Endothelial cell of umbilical vein (primary cell): ENCODE data around the gene GPRIN2. TPM values are rescaled to one million over a fixed set of nuclear protein-coding genes. Genes with fewer than 3 reads are reported as not detected.

Experiments used
- BruUV-seq: library from RNA; stranded (reverse); fragments of 400-500 nt; replicated peaks from 2 replicates; lab custom pipeline; 2021; lab: Mats Ljungman, UMichigan
- CTCF ChIA-PET: fragments of 300-600, 350-600 bp; sonication (Branson Sonifier 250); formaldehyde crosslinking; loops from one replicate; lab custom pipeline; 2021; ENCODE audit warnings: antibody characterized with exemption, inconsistent platforms; lab: Charles Lee
- POLR2A ChIA-PET: fragments of 300-600, 350-600 bp; sonication (Branson Sonifier 250); formaldehyde crosslinking; loops from one replicate; lab custom pipeline; 2021; ENCODE audit warnings: antibody characterized with exemption, inconsistent platforms; lab: Charles Lee
- DNase-seq: peaks from one replicate; pipeline ENCODE4 v3.0.0-alpha.2; 2011; ENCODE audit warnings: low read depth, low spot score
- FAIRE-seq: peaks from 2 replicates; lab custom pipeline; 2011; peaks lifted over from hg19 to GRCh38; lab: Jason Lieb, UNC
- H2AFZ ChIP-seq: 2 replicates; pipeline ENCODE4 v1.6.0; 2012; ENCODE audit warnings: low read depth, low read length, control low read depth, inconsistent platforms
- H3K27ac ChIP-seq: 2 replicates; pipeline ENCODE4 v1.5.1; 2011; ENCODE audit warnings: low read depth, mild to moderate bottlenecking, control low read depth, low read length, moderate library complexity; ENCODE audit not compliant: insufficient read depth
- H3K27me3 ChIP-seq, 2 experiments: 2 replicates each; pipeline versions ENCODE4 v1.6.0 to v1.6.1; 2011; ENCODE audit warnings: low read length in 2 of 2, mixed read lengths in 1 of 2; ENCODE audit not compliant: control insufficient read depth in 2 of 2, insufficient read depth in 2 of 2
- H3K36me3 ChIP-seq, 2 experiments: 2 replicates in 1 of 2; 3 replicates in 1 of 2; pipeline ENCODE4 v1.5.1; 2011; ENCODE audit warnings: low read length in 2 of 2, mild to moderate bottlenecking in 1 of 2, moderate library complexity in 1 of 2; ENCODE audit not compliant: control insufficient read depth in 2 of 2, insufficient read depth in 2 of 2; ENCODE audit errors: extremely low read depth in 1 of 2
- H3K4me1 ChIP-seq: 3 replicates; pipeline ENCODE4 v1.5.1; 2011; ENCODE audit warnings: mild to moderate bottlenecking, low read length; ENCODE audit not compliant: control insufficient read depth, insufficient read depth; ENCODE audit errors: extremely low read depth
- H3K4me2 ChIP-seq: 2 replicates; pipeline ENCODE4 v1.6.1; 2011; ENCODE audit warnings: low read length, control low read depth, mixed read lengths; ENCODE audit not compliant: insufficient read depth
- H3K4me3 ChIP-seq, 3 experiments: fragments of 200-600 bp in 1 of 3; sonication (generic), shearing (Covaris generic) in 1 of 3; replicated peaks in 1 of 3; 2 replicates each; pipeline ENCODE4 v1.5.1; 2011 to 2016; ENCODE audit warnings: control low read depth in 3 of 3, low read length in 3 of 3, mild to moderate bottlenecking in 2 of 3, inconsistent platforms in 1 of 3, low read depth in 1 of 3, moderate library complexity in 1 of 3; ENCODE audit not compliant: insufficient read depth in 1 of 3
- H3K79me2 ChIP-seq: 2 replicates; pipeline ENCODE4 v1.6.0; 2012; ENCODE audit warnings: low read length, inconsistent platforms; ENCODE audit not compliant: control insufficient read depth, insufficient read depth
- H3K9ac ChIP-seq: replicated peaks from 2 replicates; pipeline ENCODE3; 2011; ENCODE audit warnings: low read length, control low read depth; ENCODE audit not compliant: insufficient read depth; ENCODE audit errors: extremely low read depth
- H3K9me1 ChIP-seq: replicated peaks from 3 replicates; pipeline ENCODE4 v1.6.0; 2011; ENCODE audit warnings: mild to moderate bottlenecking, low read length; ENCODE audit not compliant: control insufficient read depth, insufficient read depth; ENCODE audit errors: extremely low read depth
- H3K9me3 ChIP-seq: replicated peaks from 2 replicates; pipeline ENCODE4 v1.5.1; 2012; ENCODE audit warnings: low read length, inconsistent platforms; ENCODE audit not compliant: control insufficient read depth, insufficient read depth
- H4K20me1 ChIP-seq: replicated peaks from 2 replicates; pipeline ENCODE3; 2011; ENCODE audit warnings: mild to moderate bottlenecking, low read length; ENCODE audit not compliant: control insufficient read depth, insufficient read depth; ENCODE audit errors: extremely low read depth
- EZH2 ChIP-seq: IDR thresholded peaks from 2 replicates; pipeline ENCODE4 v1.6.1; 2012; ENCODE audit warnings: borderline replicate concordance, low read depth, mild to moderate bottlenecking, moderate library complexity, low read length, inconsistent platforms; ENCODE audit not compliant: severe bottlenecking
- FOS ChIP-seq: IDR thresholded peaks from 2 replicates; pipeline ENCODE4 v1.6.1; 2011; ENCODE audit warnings: mild to moderate bottlenecking, low read length, moderate library complexity, borderline replicate concordance; ENCODE audit not compliant: insufficient read depth
- GATA2 ChIP-seq: IDR thresholded peaks from 2 replicates; pipeline ENCODE4 v1.7.0; 2011; ENCODE audit warnings: low read depth, mild to moderate bottlenecking, moderate library complexity, mixed read lengths, low read length; ENCODE audit not compliant: insufficient read length, insufficient read depth
- JUN ChIP-seq: IDR thresholded peaks from 2 replicates; pipeline ENCODE4 v1.6.1; 2011; ENCODE audit warnings: borderline replicate concordance, low read depth; ENCODE audit not compliant: insufficient read length, insufficient read depth
- MYC ChIP-seq: IDR thresholded peaks from one replicate; pipeline ENCODE4 v1.6.1; 2011; ENCODE audit warnings: mild to moderate bottlenecking, low read depth, low read length
- POLR2AphosphoS5 ChIP-seq: IDR thresholded peaks from 2 replicates; pipeline ENCODE4 v1.6.1; 2012; ENCODE audit warnings: low read depth, mild to moderate bottlenecking, control low read depth, low read length, moderate library complexity; ENCODE audit not compliant: insufficient read depth
- dilution Hi-C: fragments of 300-500 bp; cut with MboI; formaldehyde crosslinking; loops from one replicate; pipeline ENCODE4 v1.15.0; 2019; ENCODE audit warnings: low sequenced_read_pairs; ENCODE audit not compliant: extremely low pct_ligation_motif_present
- intact Hi-C: fragments of 100-400 bp; cut with micrococcal nuclease; formaldehyde crosslinking; loops from one replicate; pipeline ENCODE4 v1.10.0; 2022
- polyA plus RNA-seq, 4 experiments: library from polyadenylated mRNA; depleted of rRNA in 3 of 4; stranded (reverse) in 3 of 4; unstranded in 1 of 4; fragments of >200 nt; gene quantifications; 2 replicates each; pipeline versions ENCODE4 v1.2.1 to v1.2.3, GENCODE V29; 2011 to 2012; ENCODE audit warnings: missing spikeins in 1 of 4
- total RNA-seq: library from RNA; stranded (reverse); gene quantifications from 2 replicates; pipeline ENCODE4 v1.2.3, GENCODE V29; 2021

GPRIN2 gene
- total and polyA plus RNA-seq, 2 donors (not counting 3 experiments of a cell fraction or from before 2014, with no cell fraction given), result not detected

GRCh38 chr10:46517541-46517940 is 38.9 kb downstream of the GPRIN2 start:
- Histone ChIP-seq H3K36me3 (no peaks in the 10 kb centered on the region), H3K9me1 (no peaks in the 10 kb centered on the region), H3K4me1 (no peaks in the 10 kb centered on the region), H3K4me2 (no peak overlapping the region), H3K9me3 (no peaks in the 10 kb centered on the region), H3K79me2 (no peaks in the 10 kb centered on the region), H3K27me3 (no peaks in the 10 kb centered on the region), H3K9ac (no peak overlapping the region), H3K4me3 (no peak overlapping the region), H2AFZ (no peak overlapping the region), H4K20me1 (no peaks in the 10 kb centered on the region), H3K27ac (no peak overlapping the region)
- intact Hi-C loops (no loop called here), dilution Hi-C loops (no loop called here)
- TF ChIP-seq MYC, result no peak
- TF ChIP-seq FOS, result no peak
- no peak for TF ChIP-seq GATA2
- FAIRE-seq (no peak), DNase-seq (no peak)
- BruUV-seq, result no TSS peak
- ChIA-PET CTCF (interaction anchor here (1.7 kb wide), 1 partner anchor 23 kb away, joined by 5 read pairs; no protein-coding TSS in a partner anchor), POLR2A (no interaction called here)

- Histone ChIP-seq H3K36me3 (no peaks in the 10 kb centered on the region), H3K9me3 (no peaks in the 10 kb centered on the region), H3K9ac (no peak overlapping the region), H3K27me3 (no peaks in the 10 kb centered on the region), H3K79me2 (no peaks in the 10 kb centered on the region), H3K4me3 (no peak overlapping the region), H3K9me1 (no peaks in the 10 kb centered on the region), H3K4me2 (no peak overlapping the region), H3K4me1 (no peaks in the 10 kb centered on the region), H4K20me1 (no peaks in the 10 kb centered on the region), H3K27ac (no peak overlapping the region), H2AFZ (no peak overlapping the region)
- dilution Hi-C loops (no loop called here), intact Hi-C loops (no loop called here)
- no TSS peak for BruUV-seq
- peak; percentile 93 for TF ChIP-seq FOS
- TF ChIP-seq EZH2, result no peak
- TF ChIP-seq MYC, result no peak
- no peak for TF ChIP-seq POLR2AphosphoS5
- no peak for TF ChIP-seq JUN
- peak; percentile 37 for TF ChIP-seq GATA2
- FAIRE-seq (peak; percentile 81), DNase-seq (peak; percentile 70)
- ChIA-PET CTCF (interaction anchor here (1.7 kb wide), 1 partner anchor 24 kb away, joined by 5 read pairs; no protein-coding TSS in a partner anchor), POLR2A (no interaction called here)
These were observed 39.6 kb downstream of the GPRIN2 start for GRCh38 chr10:46516660-46517416.
